CD8-positive, alpha-beta memory T cell (primary cell): Measurements from ENCODE around the gene RYR3. TPM values are rescaled to one million over a fixed set of nuclear protein-coding genes. Genes with fewer than 3 reads are reported as not detected.

Experiments
- CTCF ChIA-PET: fragments of 350-600 bp; sonication (Branson Sonifier 250); formaldehyde crosslinking; loops from one replicate; lab custom pipeline; 2021; ENCODE audit warnings: antibody characterized with exemption; lab: Charles Lee
- POLR2A ChIA-PET: fragments of 350-600 bp; sonication (Branson Sonifier 250); formaldehyde crosslinking; loops from one replicate; lab custom pipeline; 2021; ENCODE audit warnings: antibody characterized with exemption; lab: Charles Lee
- DNase-seq, 5 donors: peaks; one replicate each; pipeline versions ENCODE4 v3.0.0 to v3.0.0-alpha.2; 2020 to 2022; ENCODE audit warnings: mixed read lengths in 1 of 5
- H3K27ac ChIP-seq: one replicate; pipeline ENCODE4 v1.7.0; 2013; ENCODE audit warnings: low read depth, mild to moderate bottlenecking, low read length, moderate library complexity
- H3K27me3 ChIP-seq: 2 replicates; pipeline ENCODE4 v1.7.0; 2013; ENCODE audit warnings: low read length, mild to moderate bottlenecking; ENCODE audit not compliant: insufficient read depth, poor library complexity, severe bottlenecking
- H3K36me3 ChIP-seq: 2 replicates; pipeline ENCODE4 v1.7.0; 2013; ENCODE audit warnings: mild to moderate bottlenecking, low read length, moderate library complexity; ENCODE audit not compliant: insufficient read depth
- H3K4me1 ChIP-seq: 2 replicates; pipeline ENCODE4 v1.7.0; 2013; ENCODE audit warnings: mild to moderate bottlenecking, low read length, moderate library complexity; ENCODE audit not compliant: insufficient read depth
- H3K4me3 ChIP-seq: 2 replicates; pipeline ENCODE4 v1.7.0; 2013; ENCODE audit warnings: mild to moderate bottlenecking, low read length
- H3K9me3 ChIP-seq: 2 replicates; pipeline ENCODE4 v1.7.0; 2013; ENCODE audit warnings: mild to moderate bottlenecking, low read length
- H3K27ac Mint-ChIP-seq, 8 donors: one replicate each; pipeline ENCODE4 v1.8.0; 2020 to 2021; ENCODE audit warnings: mixed read lengths in 8 of 8, mild to moderate bottlenecking in 6 of 8, inconsistent platforms in 3 of 8, moderate library complexity in 3 of 8
- H3K27me3 Mint-ChIP-seq, 2 donors: one replicate each; pipeline ENCODE4 v1.8.0; 2020 to 2021; ENCODE audit warnings: mixed read lengths in 2 of 2, mild to moderate bottlenecking in 1 of 2, moderate library complexity in 1 of 2
- H3K36me3 Mint-ChIP-seq, 3 donors: one replicate each; pipeline ENCODE4 v1.8.0; 2020 to 2021; ENCODE audit warnings: mixed read lengths in 3 of 3, inconsistent platforms in 1 of 3, mild to moderate bottlenecking in 1 of 3
- H3K4me1 Mint-ChIP-seq, 3 donors: one replicate each; pipeline ENCODE4 v1.8.0; 2020 to 2021; ENCODE audit warnings: mixed read lengths in 3 of 3, inconsistent platforms in 1 of 3, mild to moderate bottlenecking in 1 of 3
- H3K4me3 Mint-ChIP-seq, 7 donors: one replicate each; pipeline ENCODE4 v1.8.0; 2020 to 2021; ENCODE audit warnings: mixed read lengths in 7 of 7, mild to moderate bottlenecking in 6 of 7, moderate library complexity in 4 of 7, inconsistent platforms in 2 of 7
- H3K9me3 Mint-ChIP-seq, 5 donors: one replicate each; pipeline ENCODE4 v1.8.0; 2020 to 2022; ENCODE audit warnings: mixed read lengths in 5 of 5, mild to moderate bottlenecking in 3 of 5, moderate library complexity in 2 of 5, inconsistent platforms in 1 of 5
- polyA plus RNA-seq: library from polyadenylated mRNA; unstranded; fragments of 300-500 nt; fragmentation: Illumina TruSeq; gene quantifications from one replicate; pipeline ENCODE4 v1.2.3, GENCODE V29; 2021
- total RNA-seq, 2 experiments: library from RNA; stranded (reverse); gene quantifications; one replicate each; pipeline ENCODE4 v1.2.3, GENCODE V29; 2021

RYR3 gene
- total and polyA plus RNA-seq, 3 experiments from 2014 or later: 0.08 TPM; not detected in 2

DNA sequence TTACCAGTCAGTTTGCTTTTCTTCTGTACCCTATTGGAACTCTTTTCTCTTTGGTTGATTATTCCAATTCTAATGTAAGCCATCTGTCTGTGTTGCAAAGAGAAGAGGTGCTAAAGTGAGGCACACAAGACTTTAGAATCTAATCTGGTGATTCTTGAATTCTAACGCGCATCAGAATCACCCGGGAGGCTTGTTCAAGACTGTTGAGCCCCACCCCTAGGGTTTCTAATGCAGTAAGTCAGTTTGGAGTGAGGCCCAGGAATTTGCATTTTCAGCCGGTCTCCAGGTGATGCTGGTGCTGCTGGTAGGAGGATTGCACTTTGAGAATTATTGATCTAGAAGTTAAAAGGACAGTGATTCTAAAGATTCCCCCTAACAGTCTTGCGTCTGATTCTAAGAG lies 472.2 kb downstream of the RYR3 start:
- no peak overlapping the region for H3K4me3 ChIP-seq
- H3K36me3 Mint-ChIP-seq: no peaks in the 10 kb centered on the region
- no peak for DNase-seq
- no peaks in the 10 kb centered on the region for H3K9me3 Mint-ChIP-seq
- H3K27ac Mint-ChIP-seq: no peak overlapping the region
- H3K36me3 ChIP-seq: no peaks in the 10 kb centered on the region
- H3K4me1 Mint-ChIP-seq: no peaks in the 10 kb centered on the region
- no peak overlapping the region for H3K27ac ChIP-seq
- CTCF ChIA-PET: no interaction called here
- H3K27me3 Mint-ChIP-seq: peaks cover 4 to 21% of the 10 kb centered on the region in 2 donors
- no peaks in the 10 kb centered on the region for H3K4me1 ChIP-seq
- H3K4me3 Mint-ChIP-seq: no peak overlapping the region
- POLR2A ChIA-PET: no interaction called here
- no peaks in the 10 kb centered on the region for H3K27me3 ChIP-seq
- H3K9me3 ChIP-seq: no peaks in the 10 kb centered on the region

DNA sequence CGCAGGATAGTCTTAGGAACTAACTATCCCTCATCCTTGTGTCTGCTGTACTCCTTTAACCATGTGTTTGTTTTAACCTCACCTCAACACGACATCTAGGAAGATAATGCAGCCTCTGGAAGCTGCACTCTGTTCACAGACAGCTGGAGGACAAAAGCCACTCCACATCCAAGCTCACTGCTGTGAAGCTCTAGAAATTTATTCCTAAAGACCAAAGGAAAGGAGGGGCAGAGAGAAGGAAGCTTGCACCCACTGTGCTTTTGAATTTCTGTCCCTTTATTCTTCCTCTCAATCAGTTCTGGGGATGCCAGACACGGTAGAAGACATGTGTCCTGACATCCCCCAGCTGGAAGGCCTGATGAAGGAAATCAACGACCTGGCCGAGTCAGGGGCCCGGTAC lies 474.6 kb downstream of the RYR3 start:
- ChIA-PET CTCF (no interaction called here), POLR2A (no interaction called here)
- H3K36me3 Mint-ChIP-seq: peaks cover 0 to 3% (median 0%) of the 10 kb centered on the region in 3 donors
- Histone ChIP-seq H3K9me3 (no peaks in the 10 kb centered on the region), H3K27me3 (no peaks in the 10 kb centered on the region), H3K36me3 (no peaks in the 10 kb centered on the region), H3K4me1 (no peaks in the 10 kb centered on the region), H3K27ac (no peak overlapping the region), H3K4me3 (no peak overlapping the region)
- H3K27ac Mint-ChIP-seq: no peak overlapping the region
- H3K4me1 Mint-ChIP-seq: peaks cover 3 to 7% (median 6%) of the 10 kb centered on the region in 3 donors
- H3K4me3 Mint-ChIP-seq: no peak overlapping the region
- no peak for DNase-seq
- H3K27me3 Mint-ChIP-seq: peaks cover 4 to 22% of the 10 kb centered on the region in 2 donors
- no peaks in the 10 kb centered on the region for H3K9me3 Mint-ChIP-seq

DNA sequence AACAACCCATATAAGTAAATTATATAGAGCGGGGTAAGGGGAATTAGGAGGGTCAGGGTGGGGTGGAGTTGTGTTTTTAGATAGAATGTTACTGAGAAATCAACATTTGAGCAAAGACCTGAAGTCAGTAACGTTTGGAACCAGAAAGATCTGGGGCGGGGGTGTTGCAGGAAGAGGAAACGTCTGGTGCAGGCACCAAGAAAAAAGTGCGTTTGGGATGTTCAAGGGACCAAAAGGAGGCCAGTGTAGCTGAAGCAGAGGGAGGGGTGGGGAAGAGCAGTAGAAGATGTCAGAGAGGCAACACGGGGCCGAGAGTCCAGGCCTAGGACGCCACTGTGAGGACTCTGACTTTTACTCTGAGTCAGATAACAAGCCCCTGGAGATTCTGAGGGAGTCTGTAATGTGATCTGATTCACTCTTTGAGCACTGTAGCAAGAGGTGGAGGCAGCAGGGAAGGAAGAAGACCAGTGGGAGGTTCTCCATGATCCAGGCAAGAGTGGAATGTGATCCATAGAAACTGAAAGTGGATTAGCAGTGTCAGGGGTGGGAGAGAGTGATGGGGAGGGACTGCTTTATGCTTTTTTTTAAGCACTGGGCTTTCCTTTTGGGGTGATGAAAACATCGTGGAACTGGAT lies 478.3 kb downstream of the RYR3 start:
- H3K4me1 Mint-ChIP-seq: peaks cover 3 to 7% (median 6%) of the 10 kb centered on the region in 3 donors
- peak overlapping the region in 1 of 8 donors; percentile 76 for H3K27ac Mint-ChIP-seq
- H3K9me3 Mint-ChIP-seq: no peaks in the 10 kb centered on the region

DNA sequence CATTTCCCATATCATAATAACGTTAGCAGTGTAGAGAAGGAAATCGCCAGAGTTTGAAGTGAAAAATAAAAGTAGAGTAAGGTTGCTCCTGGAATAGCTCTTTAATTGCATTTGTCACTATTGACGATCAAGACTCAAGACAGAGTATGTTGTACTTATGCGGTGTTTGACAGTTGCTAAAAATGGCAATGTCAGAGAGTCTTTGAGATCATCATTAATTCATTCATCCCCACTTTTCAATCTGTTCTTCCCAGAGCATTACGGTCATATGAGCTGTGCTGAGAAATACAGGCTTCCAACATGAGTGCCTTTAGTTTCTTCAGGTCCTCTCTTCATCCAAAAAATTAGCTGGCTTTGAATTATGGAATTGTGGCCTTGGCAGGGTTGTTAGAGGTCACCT lies 483.7 kb downstream of the RYR3 start:
- H3K27me3 ChIP-seq: no peaks in the 10 kb centered on the region
- DNase-seq: no peak
- ChIA-PET POLR2A (no interaction called here), CTCF (interaction anchor here (0.6 kb wide), 1 partner anchor 147 kb away, joined by 3 read pairs; no protein-coding TSS in a partner anchor)
- Mint-ChIP-seq H3K4me3 (no peak overlapping the region), H3K27ac (no peak overlapping the region), H3K36me3 (no peaks in the 10 kb centered on the region), H3K4me1 (no peaks in the 10 kb centered on the region), H3K27me3 (peaks cover 0 to 6% of the 10 kb centered on the region in 2 donors), H3K9me3 (no peaks in the 10 kb centered on the region)
- H3K4me3 ChIP-seq: no peak overlapping the region
- no peaks in the 10 kb centered on the region for H3K36me3 ChIP-seq
- H3K27ac ChIP-seq: no peak overlapping the region
- H3K4me1 ChIP-seq: no peaks in the 10 kb centered on the region
- no peaks in the 10 kb centered on the region for H3K9me3 ChIP-seq

More for the DNA sequence above, 478.3 kb downstream of the RYR3 start:
- H3K4me1 ChIP-seq: no peaks in the 10 kb centered on the region
- no peaks in the 10 kb centered on the region for H3K36me3 ChIP-seq
- POLR2A ChIA-PET: no interaction called here
- H3K4me3 Mint-ChIP-seq: peak overlapping the region in 1 of 7 donors; percentile 4
- DNase-seq: no peak
- no peaks in the 10 kb centered on the region for H3K27me3 ChIP-seq
- H3K4me3 ChIP-seq: no peak overlapping the region
- CTCF ChIA-PET: no interaction called here
- H3K9me3 ChIP-seq: no peaks in the 10 kb centered on the region
- H3K36me3 Mint-ChIP-seq: peaks cover 0 to 3% (median 0%) of the 10 kb centered on the region in 3 donors
- peaks cover 1 to 22% of the 10 kb centered on the region in 2 donors for H3K27me3 Mint-ChIP-seq
- no peak overlapping the region for H3K27ac ChIP-seq

DNA sequence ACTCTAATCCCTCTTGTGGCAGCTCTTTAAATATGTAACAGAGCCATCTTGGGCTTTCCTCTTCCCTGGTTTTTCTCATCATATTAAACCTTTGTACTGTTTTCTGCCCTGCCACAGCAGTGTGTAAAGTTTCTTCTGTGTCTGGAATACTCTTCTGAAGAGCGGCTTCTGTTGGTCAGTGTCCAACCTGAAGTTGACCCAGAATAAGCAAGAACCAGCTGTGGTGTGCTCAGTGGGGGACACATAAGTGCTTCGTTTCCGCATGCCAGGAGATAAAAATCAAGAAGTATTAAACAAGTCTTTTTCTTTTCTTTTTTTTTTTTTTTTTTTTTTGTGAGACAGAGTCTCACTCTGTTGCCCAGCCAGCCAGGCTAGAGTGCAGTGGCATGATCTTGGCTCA lies 484.3 kb downstream of the RYR3 start:
- Mint-ChIP-seq H3K36me3 (no peaks in the 10 kb centered on the region), H3K4me3 (no peak overlapping the region), H3K4me1 (no peaks in the 10 kb centered on the region), H3K9me3 (no peaks in the 10 kb centered on the region), H3K27me3 (peaks cover 0 to 6% of the 10 kb centered on the region in 2 donors), H3K27ac (no peak overlapping the region)
- no peak overlapping the region for H3K27ac ChIP-seq
- no peaks in the 10 kb centered on the region for H3K4me1 ChIP-seq
- ChIA-PET POLR2A (no interaction called here), CTCF (interaction anchor here (0.6 kb wide), 1 partner anchor 148 kb away, joined by 3 read pairs; no protein-coding TSS in a partner anchor)
- H3K9me3 ChIP-seq: no peaks in the 10 kb centered on the region
- H3K27me3 ChIP-seq: no peaks in the 10 kb centered on the region
- no peak overlapping the region for H3K4me3 ChIP-seq
- no peak for DNase-seq
- H3K36me3 ChIP-seq: no peaks in the 10 kb centered on the region

DNA sequence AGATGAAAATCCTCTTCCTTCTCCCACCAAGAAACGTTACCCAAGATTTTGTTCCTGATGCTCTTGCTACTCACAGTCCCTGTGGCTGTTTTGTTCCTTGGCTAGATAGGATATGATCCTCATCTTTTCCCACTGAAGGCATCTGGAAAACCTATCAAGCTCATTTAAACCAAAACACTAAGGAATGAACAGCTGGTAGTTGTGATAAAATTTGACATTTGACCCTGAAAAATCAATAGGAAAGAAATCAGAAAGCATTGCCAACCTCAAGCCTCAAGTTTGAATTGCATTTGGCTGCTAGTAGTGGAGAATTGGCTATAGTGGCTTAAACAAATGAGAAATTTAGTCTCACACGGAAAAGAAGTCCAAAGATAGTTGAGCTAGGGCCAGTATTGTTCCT lies 486.9 kb downstream of the RYR3 start:
- peaks cover 0 to 6% of the 10 kb centered on the region in 2 donors for H3K27me3 Mint-ChIP-seq
- CTCF ChIA-PET: no interaction called here
- POLR2A ChIA-PET: no interaction called here
- Histone ChIP-seq H3K27me3 (no peaks in the 10 kb centered on the region), H3K36me3 (no peaks in the 10 kb centered on the region), H3K9me3 (no peaks in the 10 kb centered on the region), H3K4me1 (no peaks in the 10 kb centered on the region), H3K27ac (no peak overlapping the region), H3K4me3 (no peak overlapping the region)
- H3K36me3 Mint-ChIP-seq: no peaks in the 10 kb centered on the region
- peak overlapping the region in 1 of 7 donors; percentile 18 for H3K4me3 Mint-ChIP-seq
- H3K9me3 Mint-ChIP-seq: no peaks in the 10 kb centered on the region
- DNase-seq: no peak
- no peak overlapping the region for H3K27ac Mint-ChIP-seq
- H3K4me1 Mint-ChIP-seq: no peaks in the 10 kb centered on the region

DNA sequence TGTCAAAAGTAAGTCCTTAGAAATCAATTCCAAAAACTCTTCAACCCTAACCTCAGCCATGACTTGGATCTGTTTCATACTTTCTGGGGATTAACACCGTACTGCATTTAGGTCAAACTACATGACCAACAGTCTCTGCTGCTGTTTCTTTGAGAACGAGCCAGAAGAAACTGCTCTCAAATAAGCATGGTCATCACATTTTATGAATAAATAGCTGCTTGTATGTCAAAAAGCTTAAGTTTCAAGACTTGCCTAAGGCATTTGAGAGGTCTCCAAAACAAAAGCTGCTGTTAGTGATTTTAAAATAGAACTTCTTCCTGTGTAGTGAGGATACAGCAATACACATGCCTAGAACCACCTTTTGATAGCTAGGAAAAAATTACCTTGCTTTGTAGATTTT lies 491.2 kb downstream of the RYR3 start:
- ChIA-PET POLR2A (no interaction called here), CTCF (interaction anchor here (0.9 kb wide), 1 partner anchor 11 kb away, joined by 3 read pairs; no protein-coding TSS in a partner anchor)
- H3K4me3 Mint-ChIP-seq: no peak overlapping the region
- peaks cover 0 to 3% of the 10 kb centered on the region in 2 donors for H3K27me3 Mint-ChIP-seq
- Histone ChIP-seq H3K4me1 (no peaks in the 10 kb centered on the region), H3K36me3 (no peaks in the 10 kb centered on the region), H3K9me3 (no peaks in the 10 kb centered on the region), H3K4me3 (no peak overlapping the region), H3K27ac (no peak overlapping the region), H3K27me3 (no peaks in the 10 kb centered on the region)
- no peaks in the 10 kb centered on the region for H3K36me3 Mint-ChIP-seq
- H3K4me1 Mint-ChIP-seq: no peaks in the 10 kb centered on the region
- H3K9me3 Mint-ChIP-seq: no peaks in the 10 kb centered on the region
- no peak for DNase-seq
- H3K27ac Mint-ChIP-seq: no peak overlapping the region

DNA sequence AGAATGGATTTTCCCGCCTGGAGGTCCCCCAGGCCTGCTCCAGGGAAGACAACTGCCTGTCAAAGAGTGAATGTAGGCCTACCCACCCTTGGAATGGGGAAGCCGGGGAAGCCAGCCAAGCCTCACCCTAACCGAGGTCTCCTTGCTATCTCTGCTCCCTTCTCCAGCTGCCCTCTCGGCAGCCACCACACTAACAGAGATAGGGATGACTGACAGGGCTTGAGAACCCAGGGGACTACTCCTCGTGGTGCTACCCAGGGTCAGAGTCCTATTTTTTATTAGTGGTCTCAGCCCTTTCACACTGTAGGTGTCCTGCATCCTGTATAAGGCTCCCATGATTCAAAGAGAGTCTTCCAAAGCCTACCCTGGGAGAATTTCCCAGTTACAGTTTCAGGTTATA lies 496.9 kb downstream of the RYR3 start:
- Histone ChIP-seq H3K27ac (no peak overlapping the region), H3K36me3 (no peaks in the 10 kb centered on the region), H3K27me3 (peaks cover 3% of the 10 kb centered on the region), H3K9me3 (no peaks in the 10 kb centered on the region), H3K4me1 (no peaks in the 10 kb centered on the region), H3K4me3 (no peak overlapping the region)
- CTCF ChIA-PET: no interaction called here
- H3K4me1 Mint-ChIP-seq: no peaks in the 10 kb centered on the region
- POLR2A ChIA-PET: no interaction called here
- H3K4me3 Mint-ChIP-seq: no peak overlapping the region
- no peak for DNase-seq
- no peak overlapping the region for H3K27ac Mint-ChIP-seq
- H3K9me3 Mint-ChIP-seq: peaks cover 0 to 3% (median 0%) of the 10 kb centered on the region in 5 donors
- no peaks in the 10 kb centered on the region for H3K36me3 Mint-ChIP-seq
- peaks cover 8 to 23% of the 10 kb centered on the region in 2 donors for H3K27me3 Mint-ChIP-seq
